SK-N-SH (cell line): ENCODE results near the gene SUMO2. TPM values are rescaled to one million over a fixed set of nuclear protein-coding genes. Genes with fewer than 3 reads are reported as not detected.

Experiments used
- CHD2 ChIP-seq: fragments of 150-350 bp; IDR thresholded peaks from 2 replicates; pipeline ENCODE4 v1.6.1; 2018; ENCODE audit warnings: low read length; ENCODE audit not compliant: partially characterized antibody
- ELF1 ChIP-seq: IDR thresholded peaks from 2 replicates; pipeline ENCODE4 v1.4.0; 2012
- EZH2phosphoT487 ChIP-seq: fragments of 200-600 bp; sonication (generic); IDR thresholded peaks from 2 replicates; pipeline ENCODE4 v1.6.1; 2017; ENCODE audit warnings: low read depth, mixed run types, mild to moderate bottlenecking, antibody characterized with exemption, moderate library complexity, borderline replicate concordance
- FOXJ3 ChIP-seq: sonication (generic); formaldehyde crosslinking; IDR thresholded peaks from 2 replicates; pipeline ENCODE4 v1.5.1; 2020; ENCODE audit warnings: mild to moderate bottlenecking, missing genetic modification reagents
- FOXM1 ChIP-seq: IDR thresholded peaks from 2 replicates; pipeline ENCODE4 v1.4.0; 2012; ENCODE audit warnings: low read depth, mild to moderate bottlenecking
- GABPA ChIP-seq: IDR thresholded peaks from 2 replicates; pipeline ENCODE4 v1.4.0; 2012; ENCODE audit warnings: low read depth, mild to moderate bottlenecking
- GATA2 ChIP-seq: sonication (generic); formaldehyde crosslinking; IDR thresholded peaks from 2 replicates; pipeline ENCODE4 v1.5.0; 2020; ENCODE audit warnings: mild to moderate bottlenecking, missing genetic modification reagents
- JUND ChIP-seq: IDR thresholded peaks from 2 replicates; pipeline ENCODE4 v1.4.0; 2012
- MEF2A ChIP-seq: IDR thresholded peaks from 2 replicates; pipeline ENCODE4 v1.4.0; 2012; ENCODE audit warnings: low read depth, borderline replicate concordance
- MXI1 ChIP-seq: IDR thresholded peaks from 2 replicates; pipeline ENCODE4 v1.6.1; 2012; ENCODE audit warnings: mild to moderate bottlenecking, low read depth, low read length, improper control_type of control experiment
- NRF1 ChIP-seq: IDR thresholded peaks from 2 replicates; pipeline ENCODE4 v1.6.1; 2012; ENCODE audit warnings: low read depth, mild to moderate bottlenecking, low read length
- RAD21 ChIP-seq: IDR thresholded peaks from 2 replicates; pipeline ENCODE4 v1.6.1; 2012; ENCODE audit warnings: mild to moderate bottlenecking, low read length
- RFX5 ChIP-seq: IDR thresholded peaks from 2 replicates; pipeline ENCODE4 v1.6.1; 2012; ENCODE audit warnings: mild to moderate bottlenecking, improper control_type of control experiment, low read length
- SIN3A ChIP-seq: IDR thresholded peaks from 2 replicates; pipeline ENCODE4 v1.6.1; 2012; ENCODE audit warnings: low read depth, mild to moderate bottlenecking, low read length, moderate library complexity, borderline replicate concordance
- SMC3 ChIP-seq: IDR thresholded peaks from 2 replicates; pipeline ENCODE4 v1.6.1; 2012; ENCODE audit warnings: low read depth, low read length, improper control_type of control experiment
- TAF1 ChIP-seq: IDR thresholded peaks from 2 replicates; pipeline ENCODE4 v1.6.1; 2012; ENCODE audit warnings: low read depth, mild to moderate bottlenecking, low read length, moderate library complexity, borderline replicate concordance
- TCF12 ChIP-seq: IDR thresholded peaks from 2 replicates; pipeline ENCODE4 v1.4.0; 2012
- YY1 ChIP-seq: IDR thresholded peaks from 2 replicates; pipeline ENCODE4 v1.4.0; 2012; ENCODE audit warnings: low read depth, mild to moderate bottlenecking
- polyA plus RNA-seq, 3 experiments: library from polyadenylated mRNA; depleted of rRNA; stranded (reverse); fragments of >200 nt; gene quantifications; 2 replicates each; pipeline ENCODE4 v1.2.3, GENCODE V29; 2012
- TF ChIP-seq, protein P1 (sequence below): IDR thresholded peaks from 2 replicates; pipeline ENCODE4 v1.6.1; 2012; ENCODE audit warnings: mild to moderate bottlenecking, low read depth, low read length, moderate library complexity
- TF ChIP-seq, protein P2 (sequence below): IDR thresholded peaks from 2 replicates; pipeline ENCODE4 v1.4.0; 2012; ENCODE audit warnings: low read depth, borderline replicate concordance
- TF ChIP-seq, protein P3 (sequence below): fragments of 150-350 bp; IDR thresholded peaks from 2 replicates; pipeline ENCODE4 v1.6.1; 2016; ENCODE audit warnings: mild to moderate bottlenecking, low read depth, low read length
- TF ChIP-seq, protein P4 (sequence below): IDR thresholded peaks from 2 replicates; pipeline ENCODE4 v1.4.0; 2012; ENCODE audit warnings: low read depth, borderline replicate concordance
- TF ChIP-seq, protein P5 (sequence below): fragments of 150-350 bp; IDR thresholded peaks from 2 replicates; pipeline ENCODE4 v1.6.1; 2017; ENCODE audit warnings: antibody characterized with exemption, low read length, low read depth, borderline replicate concordance
- TF ChIP-seq, protein P6 (sequence below): IDR thresholded peaks from 2 replicates; pipeline ENCODE4 v1.4.0; 2012; ENCODE audit warnings: low read depth

The SUMO2 gene
- polyA plus RNA-seq, 1 of the 3 experiments (the other 2 are of a cell fraction), result 114 TPM

DNA sequence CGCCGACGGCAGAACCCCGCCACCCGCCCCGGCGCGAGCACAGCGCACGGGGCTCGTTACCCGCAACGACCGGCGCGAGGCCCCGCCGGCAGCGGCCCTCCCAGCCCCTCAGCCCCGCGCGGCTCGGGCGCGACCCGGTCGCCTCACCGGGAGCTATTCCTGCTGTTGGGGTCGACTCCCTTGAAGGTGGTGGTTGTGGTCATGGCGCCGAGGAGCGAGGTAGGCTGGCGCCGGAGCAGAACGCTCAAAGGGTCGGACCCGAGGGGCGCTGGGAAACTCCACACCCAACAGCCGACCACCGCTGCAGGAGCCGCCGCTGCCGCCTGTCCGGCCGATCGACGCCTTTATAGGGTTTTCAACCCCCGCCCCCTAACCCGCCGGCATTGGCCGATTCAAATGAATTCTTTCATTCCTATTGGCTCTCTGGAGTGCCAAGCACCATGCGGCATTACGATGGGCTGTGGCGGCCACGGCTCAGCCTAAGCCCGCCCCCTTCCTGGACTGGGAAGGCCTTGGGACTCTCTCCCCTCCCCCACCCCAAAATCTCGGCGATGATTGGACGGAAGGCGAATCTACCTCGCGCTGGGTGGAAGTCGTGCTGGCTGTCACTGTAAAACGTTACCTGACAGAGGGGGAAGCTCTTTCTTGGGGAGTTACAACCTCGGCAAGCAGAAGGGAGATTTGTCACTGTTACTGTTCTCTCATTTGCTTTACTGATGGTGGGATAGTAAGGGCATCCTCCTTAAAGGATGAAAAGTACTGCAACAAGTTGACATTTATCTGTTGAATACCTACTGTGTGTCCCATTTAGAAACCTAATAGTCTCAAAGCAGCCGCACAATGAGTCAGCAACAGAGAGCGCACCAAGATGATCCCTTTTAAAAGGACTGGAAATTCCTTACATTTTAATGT lies 28.3 kb downstream of the SUMO2 start, which contains the start of gene JPT1 (continued):
- TF ChIP-seq, protein P1, sequence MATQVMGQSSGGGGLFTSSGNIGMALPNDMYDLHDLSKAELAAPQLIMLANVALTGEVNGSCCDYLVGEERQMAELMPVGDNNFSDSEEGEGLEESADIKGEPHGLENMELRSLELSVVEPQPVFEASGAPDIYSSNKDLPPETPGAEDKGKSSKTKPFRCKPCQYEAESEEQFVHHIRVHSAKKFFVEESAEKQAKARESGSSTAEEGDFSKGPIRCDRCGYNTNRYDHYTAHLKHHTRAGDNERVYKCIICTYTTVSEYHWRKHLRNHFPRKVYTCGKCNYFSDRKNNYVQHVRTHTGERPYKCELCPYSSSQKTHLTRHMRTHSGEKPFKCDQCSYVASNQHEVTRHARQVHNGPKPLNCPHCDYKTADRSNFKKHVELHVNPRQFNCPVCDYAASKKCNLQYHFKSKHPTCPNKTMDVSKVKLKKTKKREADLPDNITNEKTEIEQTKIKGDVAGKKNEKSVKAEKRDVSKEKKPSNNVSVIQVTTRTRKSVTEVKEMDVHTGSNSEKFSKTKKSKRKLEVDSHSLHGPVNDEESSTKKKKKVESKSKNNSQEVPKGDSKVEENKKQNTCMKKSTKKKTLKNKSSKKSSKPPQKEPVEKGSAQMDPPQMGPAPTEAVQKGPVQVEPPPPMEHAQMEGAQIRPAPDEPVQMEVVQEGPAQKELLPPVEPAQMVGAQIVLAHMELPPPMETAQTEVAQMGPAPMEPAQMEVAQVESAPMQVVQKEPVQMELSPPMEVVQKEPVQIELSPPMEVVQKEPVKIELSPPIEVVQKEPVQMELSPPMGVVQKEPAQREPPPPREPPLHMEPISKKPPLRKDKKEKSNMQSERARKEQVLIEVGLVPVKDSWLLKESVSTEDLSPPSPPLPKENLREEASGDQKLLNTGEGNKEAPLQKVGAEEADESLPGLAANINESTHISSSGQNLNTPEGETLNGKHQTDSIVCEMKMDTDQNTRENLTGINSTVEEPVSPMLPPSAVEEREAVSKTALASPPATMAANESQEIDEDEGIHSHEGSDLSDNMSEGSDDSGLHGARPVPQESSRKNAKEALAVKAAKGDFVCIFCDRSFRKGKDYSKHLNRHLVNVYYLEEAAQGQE, result no peak; the same call in 1 of the 2 replicates
- TF ChIP-seq NRF1 (no peak), EZH2phosphoT487 (no peak), RFX5 (peak; percentile 77), RAD21 (no peak), MEF2A (no peak), GABPA (0 out of 2 replicates have a peak, but pooled peaks have one; percentile 40), TAF1 (peak; percentile 98), ELF1 (peak; percentile 71), MXI1 (peak; percentile 99), FOXJ3 (CRISPR knock-in tag) (no peak), YY1 (no peak; the same call in 1 of the 2 replicates), SMC3 (no peak), TCF12 (peak; percentile 11; the same call in 1 of the 2 replicates), FOXM1 (peak; percentile 91), CHD2 (peak; percentile 98), GATA2 (no peak), JUND (no peak; the same call in 1 of the 2 replicates), SIN3A (peak; percentile 95)
- TF ChIP-seq, protein P2, sequence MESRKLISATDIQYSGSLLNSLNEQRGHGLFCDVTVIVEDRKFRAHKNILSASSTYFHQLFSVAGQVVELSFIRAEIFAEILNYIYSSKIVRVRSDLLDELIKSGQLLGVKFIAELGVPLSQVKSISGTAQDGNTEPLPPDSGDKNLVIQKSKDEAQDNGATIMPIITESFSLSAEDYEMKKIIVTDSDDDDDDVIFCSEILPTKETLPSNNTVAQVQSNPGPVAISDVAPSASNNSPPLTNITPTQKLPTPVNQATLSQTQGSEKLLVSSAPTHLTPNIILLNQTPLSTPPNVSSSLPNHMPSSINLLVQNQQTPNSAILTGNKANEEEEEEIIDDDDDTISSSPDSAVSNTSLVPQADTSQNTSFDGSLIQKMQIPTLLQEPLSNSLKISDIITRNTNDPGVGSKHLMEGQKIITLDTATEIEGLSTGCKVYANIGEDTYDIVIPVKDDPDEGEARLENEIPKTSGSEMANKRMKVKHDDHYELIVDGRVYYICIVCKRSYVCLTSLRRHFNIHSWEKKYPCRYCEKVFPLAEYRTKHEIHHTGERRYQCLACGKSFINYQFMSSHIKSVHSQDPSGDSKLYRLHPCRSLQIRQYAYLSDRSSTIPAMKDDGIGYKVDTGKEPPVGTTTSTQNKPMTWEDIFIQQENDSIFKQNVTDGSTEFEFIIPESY, result no peak
- TF ChIP-seq, protein P3, sequence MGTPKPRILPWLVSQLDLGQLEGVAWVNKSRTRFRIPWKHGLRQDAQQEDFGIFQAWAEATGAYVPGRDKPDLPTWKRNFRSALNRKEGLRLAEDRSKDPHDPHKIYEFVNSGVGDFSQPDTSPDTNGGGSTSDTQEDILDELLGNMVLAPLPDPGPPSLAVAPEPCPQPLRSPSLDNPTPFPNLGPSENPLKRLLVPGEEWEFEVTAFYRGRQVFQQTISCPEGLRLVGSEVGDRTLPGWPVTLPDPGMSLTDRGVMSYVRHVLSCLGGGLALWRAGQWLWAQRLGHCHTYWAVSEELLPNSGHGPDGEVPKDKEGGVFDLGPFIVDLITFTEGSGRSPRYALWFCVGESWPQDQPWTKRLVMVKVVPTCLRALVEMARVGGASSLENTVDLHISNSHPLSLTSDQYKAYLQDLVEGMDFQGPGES, result peak; percentile 95
- TF ChIP-seq, protein P4, sequence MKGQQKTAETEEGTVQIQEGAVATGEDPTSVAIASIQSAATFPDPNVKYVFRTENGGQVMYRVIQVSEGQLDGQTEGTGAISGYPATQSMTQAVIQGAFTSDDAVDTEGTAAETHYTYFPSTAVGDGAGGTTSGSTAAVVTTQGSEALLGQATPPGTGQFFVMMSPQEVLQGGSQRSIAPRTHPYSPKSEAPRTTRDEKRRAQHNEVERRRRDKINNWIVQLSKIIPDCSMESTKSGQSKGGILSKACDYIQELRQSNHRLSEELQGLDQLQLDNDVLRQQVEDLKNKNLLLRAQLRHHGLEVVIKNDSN, result no peak
- TF ChIP-seq, protein P5, sequence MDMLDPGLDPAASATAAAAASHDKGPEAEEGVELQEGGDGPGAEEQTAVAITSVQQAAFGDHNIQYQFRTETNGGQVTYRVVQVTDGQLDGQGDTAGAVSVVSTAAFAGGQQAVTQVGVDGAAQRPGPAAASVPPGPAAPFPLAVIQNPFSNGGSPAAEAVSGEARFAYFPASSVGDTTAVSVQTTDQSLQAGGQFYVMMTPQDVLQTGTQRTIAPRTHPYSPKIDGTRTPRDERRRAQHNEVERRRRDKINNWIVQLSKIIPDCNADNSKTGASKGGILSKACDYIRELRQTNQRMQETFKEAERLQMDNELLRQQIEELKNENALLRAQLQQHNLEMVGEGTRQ, result no peak
- TF ChIP-seq, protein P6, sequence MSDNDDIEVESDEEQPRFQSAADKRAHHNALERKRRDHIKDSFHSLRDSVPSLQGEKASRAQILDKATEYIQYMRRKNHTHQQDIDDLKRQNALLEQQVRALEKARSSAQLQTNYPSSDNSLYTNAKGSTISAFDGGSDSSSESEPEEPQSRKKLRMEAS, result peak; percentile 95
- TF ChIP-seq, all 33 proteins: peak for 13
